NCI-H2081 (cell line): ENCODE data around the gene MRPL44.

Experiments
- DNase-seq, 2 experiments: peaks; one replicate each; lab custom pipeline; 2025; lab: John Stamatoyannopoulos, UW

Gene MRPL44

GRCh38 chr2:224009605-224010315 lies 52.5 kb downstream of the MRPL44 start:
- no peak for DNase-seq

DNA sequence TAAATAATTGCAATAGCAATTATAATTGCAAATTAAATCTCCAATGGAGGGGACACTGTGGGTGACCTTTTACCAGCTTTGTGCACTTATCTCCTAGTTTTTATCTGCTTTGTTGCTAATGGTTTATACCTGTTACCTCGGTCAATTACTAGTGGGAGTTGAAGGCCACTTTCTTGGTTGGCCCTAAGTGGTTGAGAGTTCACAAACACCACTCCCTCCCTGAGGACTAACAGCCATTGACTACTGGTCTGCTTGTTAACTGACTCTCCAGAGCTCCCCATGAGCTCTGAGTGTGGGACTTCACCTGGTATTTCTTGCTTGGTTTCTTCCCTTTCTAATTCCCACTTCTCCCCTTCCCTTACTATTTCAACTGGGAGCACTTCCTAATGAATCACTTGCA lies 54.6 kb downstream of the MRPL44 start:
- DNase-seq, result no peak

DNA sequence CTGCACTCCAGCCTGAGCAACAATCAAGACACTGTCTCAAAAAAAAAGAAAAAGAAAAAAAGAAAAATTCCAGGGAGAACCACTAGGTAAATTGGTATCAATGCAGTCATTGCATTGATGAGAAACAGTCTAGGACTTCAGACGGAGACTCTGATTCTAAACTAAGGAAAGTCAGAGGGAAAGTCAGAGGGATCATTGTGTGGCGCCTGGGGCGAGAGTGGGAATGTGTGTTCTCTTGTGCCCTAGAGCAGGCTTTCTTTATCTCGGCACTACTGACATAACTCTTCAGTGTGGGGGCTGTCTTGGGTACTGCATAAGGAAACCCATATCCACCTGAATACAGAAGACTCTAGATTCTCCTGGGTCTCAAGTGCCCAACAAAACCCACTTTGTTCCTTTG lies 57.1 kb downstream of the MRPL44 start:
- DNase-seq, result no peak

DNA sequence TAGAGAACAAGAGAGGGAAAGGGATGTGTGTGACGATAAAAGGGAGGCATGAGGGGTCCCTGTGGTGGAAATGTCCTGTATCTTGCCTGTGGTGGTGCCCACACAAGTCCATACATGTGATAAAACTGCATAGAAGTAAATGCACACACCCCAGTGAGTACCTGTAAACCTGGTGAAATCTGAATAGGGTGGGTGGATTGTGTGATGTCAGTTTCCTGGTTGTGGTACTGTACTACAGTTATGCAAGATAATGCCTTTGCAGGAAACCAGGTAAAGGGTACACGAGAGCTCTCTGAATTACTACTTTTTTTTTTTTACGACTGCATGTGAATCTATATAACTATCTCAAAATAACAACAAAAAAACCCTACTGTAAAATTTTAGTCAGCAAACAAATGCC lies 59.7 kb downstream of the MRPL44 start:
- DNase-seq, result no peak
